Duodenal mucosa (tissue), 2 donors: ENCODE measurements around the gene WDCP.

Experiments used
- H3K27ac ChIP-seq: one replicate; pipeline ENCODE4 v1.7.0; 2013; ENCODE audit warnings: low read depth, low read length
- H3K27me3 ChIP-seq, 2 donors: one replicate each; pipeline ENCODE4 v1.7.0; 2013; ENCODE audit warnings: low read length in 2 of 2, control low read depth in 1 of 2; ENCODE audit not compliant: insufficient read depth in 2 of 2, control insufficient read depth in 1 of 2
- H3K36me3 ChIP-seq, 2 donors: one replicate each; pipeline ENCODE4 v1.7.0; 2013; ENCODE audit warnings: low read length in 2 of 2, control low read depth in 1 of 2; ENCODE audit not compliant: insufficient read depth in 2 of 2, control insufficient read depth in 1 of 2
- H3K4me1 ChIP-seq, 2 donors: one replicate each; pipeline ENCODE4 v1.7.0; 2013; ENCODE audit warnings: low read length in 2 of 2, control low read depth in 1 of 2; ENCODE audit not compliant: insufficient read depth in 2 of 2, control insufficient read depth in 1 of 2
- H3K4me3 ChIP-seq, 2 donors: one replicate each; pipeline ENCODE4 v1.7.0; 2013; ENCODE audit warnings: low read length in 2 of 2, low read depth in 1 of 2
- H3K9ac ChIP-seq, 2 donors: one replicate each; pipeline ENCODE4 v1.7.0; 2013; ENCODE audit warnings: low read length in 2 of 2, low read depth in 1 of 2
- H3K9me3 ChIP-seq, 2 donors: one replicate each; pipeline ENCODE4 v1.7.0; 2013; ENCODE audit warnings: low read length in 2 of 2, control low read depth in 1 of 2; ENCODE audit not compliant: control insufficient read depth in 1 of 2

WDCP gene

GRCh38 chr2:24065341-24065740, 18.1 kb upstream of the WDCP start:
- H3K36me3 ChIP-seq = peaks cover 16 to 51% of the 10 kb centered on the region in 2 donors
- H3K4me1 ChIP-seq = peaks cover 0 to 16% of the 10 kb centered on the region in 2 donors
- H3K9ac ChIP-seq = no peak overlapping the region
- no peaks in the 10 kb centered on the region for H3K9me3 ChIP-seq
- H3K27ac ChIP-seq = no peak overlapping the region
- no peak overlapping the region for H3K4me3 ChIP-seq
- no peaks in the 10 kb centered on the region for H3K27me3 ChIP-seq

- H3K27ac ChIP-seq = no peak overlapping the region
- peaks cover 0 to 10% of the 10 kb centered on the region in 2 donors for H3K36me3 ChIP-seq
- no peak overlapping the region for H3K4me3 ChIP-seq
- H3K4me1 ChIP-seq = peaks cover 0 to 5% of the 10 kb centered on the region in 2 donors
- no peak overlapping the region for H3K9ac ChIP-seq
- H3K9me3 ChIP-seq = no peaks in the 10 kb centered on the region
- no peaks in the 10 kb centered on the region for H3K27me3 ChIP-seq
These were observed 11.5 kb upstream of the WDCP start for GRCh38 chr2:24058564-24059271.

- no peak overlapping the region for H3K4me3 ChIP-seq
- no peaks in the 10 kb centered on the region for H3K27me3 ChIP-seq
- no peaks in the 10 kb centered on the region for H3K9me3 ChIP-seq
- no peak overlapping the region for H3K9ac ChIP-seq
- H3K4me1 ChIP-seq = peaks cover 0 to 5% of the 10 kb centered on the region in 2 donors
- H3K36me3 ChIP-seq = peaks cover 0 to 4% of the 10 kb centered on the region in 2 donors
- H3K27ac ChIP-seq = no peak overlapping the region
These were observed 8.6 kb upstream of the WDCP start for GRCh38 chr2:24055750-24056149.

GRCh38 chr2:24054366-24055010, 7.3 kb upstream of the WDCP start:
- no peaks in the 10 kb centered on the region for H3K27me3 ChIP-seq
- H3K4me1 ChIP-seq = peaks cover 0 to 5% of the 10 kb centered on the region in 2 donors

GRCh38 chr2:24052951-24053350, 5.8 kb upstream of the WDCP start:
- peaks cover 0 to 3% of the 10 kb centered on the region in 2 donors for H3K27me3 ChIP-seq
- H3K9ac ChIP-seq = no peak overlapping the region
- H3K27ac ChIP-seq = no peak overlapping the region
- no peak overlapping the region for H3K4me3 ChIP-seq
- H3K4me1 ChIP-seq = peaks cover 5 to 10% of the 10 kb centered on the region in 2 donors
- peaks cover 0 to 4% of the 10 kb centered on the region in 2 donors for H3K36me3 ChIP-seq
- H3K9me3 ChIP-seq = no peaks in the 10 kb centered on the region

More at GRCh38 chr2:24054366-24055010, 7.3 kb upstream of the WDCP start:
- Histone ChIP-seq H3K9me3 (no peaks in the 10 kb centered on the region), H3K9ac (no peak overlapping the region), H3K36me3 (peaks cover 0 to 4% of the 10 kb centered on the region in 2 donors), H3K4me3 (no peak overlapping the region), H3K27ac (no peak overlapping the region)

GRCh38 chr2:24051833-24052232, 4.6 kb upstream of the WDCP start:
- Histone ChIP-seq H3K9ac (no peak overlapping the region), H3K27me3 (peaks cover 0 to 3% of the 10 kb centered on the region in 2 donors), H3K9me3 (no peaks in the 10 kb centered on the region), H3K27ac (no peak overlapping the region), H3K36me3 (peaks cover 0 to 4% of the 10 kb centered on the region in 2 donors), H3K4me3 (no peak overlapping the region), H3K4me1 (peaks cover 9 to 15% of the 10 kb centered on the region in 2 donors)

GRCh38 chr2:24050041-24050979, 3.1 kb upstream of the WDCP start:
- Histone ChIP-seq H3K9ac (peak overlapping the region; percentile 67 to 72), H3K4me3 (peak overlapping the region; percentile 68 to 69), H3K27ac (no peak overlapping the region), H3K36me3 (no peaks in the 10 kb centered on the region), H3K9me3 (no peaks in the 10 kb centered on the region), H3K4me1 (peaks cover 14 to 15% of the 10 kb centered on the region in 2 donors), H3K27me3 (peaks cover 0 to 3% of the 10 kb centered on the region in 2 donors)

GRCh38 chr2:24049485-24050021, 2.4 kb upstream of the WDCP start, which contains the start of gene FKBP1B:
Gene FKBP1B (plus strand): TSS chr2:24049741. CDS start chr2:24049850, 109 bp downstream.
- H3K36me3 ChIP-seq = no peaks in the 10 kb centered on the region
- peak within 1 kb of the TSS; percentile 67 to 72 for H3K9ac ChIP-seq
- peak within 1 kb of the TSS; percentile 68 to 69 for H3K4me3 ChIP-seq
- peaks cover 14 to 15% of the 10 kb centered on the region in 2 donors for H3K4me1 ChIP-seq
- no peaks in the 10 kb centered on the region for H3K9me3 ChIP-seq
- peaks cover 0 to 3% of the 10 kb centered on the region in 2 donors for H3K27me3 ChIP-seq
- no peak within 1 kb of the TSS for H3K27ac ChIP-seq

- H3K36me3 ChIP-seq = no peaks in the 10 kb centered on the region
- no peak overlapping the region for H3K9ac ChIP-seq
- no peak overlapping the region for H3K27ac ChIP-seq
- peaks cover 0 to 3% of the 10 kb centered on the region in 2 donors for H3K27me3 ChIP-seq
- H3K4me3 ChIP-seq = peak overlapping the region; percentile 68 to 69
- H3K4me1 ChIP-seq = peaks cover 14 to 15% of the 10 kb centered on the region in 2 donors
- H3K9me3 ChIP-seq = no peaks in the 10 kb centered on the region
These were observed 1.7 kb upstream of the WDCP start for GRCh38 chr2:24048769-24049484.
